A673 (cell line): ENCODE data around the gene CGB2. TPM values are rescaled to one million over a fixed set of nuclear protein-coding genes. Genes with fewer than 3 reads are reported as not detected.
"Not testable (repeated sequence)": the region's sequence is repeated elsewhere in the genome, so short reads cannot be mapped to it uniquely, and the experiment has no call there.

Experiments
- BruUV-seq: library from RNA; stranded (reverse); fragments of 400-500 nt; replicated peaks from 2 replicates; lab custom pipeline; 2021; lab: Mats Ljungman, UMichigan
- CTCF ChIA-PET: fragments of 300-600 bp; sonication (Branson Sonifier 250); formaldehyde crosslinking; loops from one replicate; lab custom pipeline; 2022; ENCODE audit warnings: antibody characterized with exemption; lab: Charles Lee
- POLR2A ChIA-PET: fragments of 300-600 bp; sonication (Branson Sonifier 250); formaldehyde crosslinking; loops from one replicate; lab custom pipeline; 2022; ENCODE audit warnings: antibody characterized with exemption; ENCODE audit not compliant: low non-redundant PET; lab: Charles Lee
- DNase-seq: peaks from one replicate; pipeline ENCODE4 v3.0.0-alpha.2; 2015; ENCODE audit warnings: low spot score
- H3K27ac ChIP-seq: fragments of 200-600 bp; sonication (generic); 2 replicates; pipeline ENCODE4 v1.5.1; 2016; ENCODE audit warnings: mixed run types, low read depth, mild to moderate bottlenecking, mixed read lengths, antibody characterized with exemption, low read length; ENCODE audit not compliant: poor library complexity, severe bottlenecking
- H3K27me3 ChIP-seq: fragments of 200-600 bp; sonication (generic); replicated peaks from 2 replicates; pipeline ENCODE4 v1.6.1; 2017; ENCODE audit warnings: mixed run types, low read depth, mild to moderate bottlenecking, mixed read lengths, antibody characterized with exemption, low read length; ENCODE audit not compliant: insufficient read depth, poor library complexity
- H3K36me3 ChIP-seq: fragments of 200-600 bp; sonication (generic); 2 replicates; pipeline ENCODE4 v1.6.1; 2016; ENCODE audit warnings: mixed run types, mild to moderate bottlenecking, mixed read lengths, antibody characterized with exemption, low read length; ENCODE audit not compliant: insufficient read depth, poor library complexity, severe bottlenecking
- H3K4me1 ChIP-seq: fragments of 200-600 bp; sonication (generic); 2 replicates; pipeline ENCODE4 v1.6.1; 2017; ENCODE audit warnings: mixed run types, mild to moderate bottlenecking, mixed read lengths, antibody characterized with exemption, low read length; ENCODE audit not compliant: insufficient read depth, poor library complexity, severe bottlenecking
- H3K4me3 ChIP-seq: fragments of 200-600 bp; sonication (generic); 2 replicates; pipeline ENCODE4 v1.5.1; 2016; ENCODE audit warnings: low read depth, mixed run types, mild to moderate bottlenecking, mixed read lengths, low read length; ENCODE audit not compliant: poor library complexity, severe bottlenecking
- H3K9me3 ChIP-seq: fragments of 200-600 bp; sonication (generic); 2 replicates; pipeline ENCODE4 v1.6.1; 2016; ENCODE audit warnings: mixed run types, low read depth, mild to moderate bottlenecking, mixed read lengths, antibody characterized with exemption, low read length; ENCODE audit not compliant: poor library complexity, severe bottlenecking
- CTCF ChIP-seq: fragments of 300-800, 200-600 bp; sonication (generic); conservative IDR thresholded peaks from 2 replicates; pipeline ENCODE4 v1.5.1; 2017; ENCODE audit warnings: low read depth, mild to moderate bottlenecking, antibody characterized with exemption, low read length, moderate library complexity, mixed read lengths
- EZH2 ChIP-seq: fragments of 200-600 bp; sonication (generic); IDR thresholded peaks from 2 replicates; pipeline ENCODE4 v1.6.1; 2017; ENCODE audit warnings: borderline replicate concordance, low read depth, mild to moderate bottlenecking, mixed read lengths, antibody characterized with exemption, low read length; ENCODE audit not compliant: poor library complexity, severe bottlenecking
- intact Hi-C: fragments of 100-400 bp; cut with micrococcal nuclease; formaldehyde crosslinking; loops from one replicate; pipeline ENCODE4 v1.10.0; 2022; ENCODE audit not compliant: unreplicated experiment
- total RNA-seq: library from RNA; stranded (reverse); gene quantifications from 2 replicates; pipeline ENCODE4 v1.2.3, GENCODE V29; 2021

CGB2 gene
- total RNA-seq, 1 experiment from 2014 or later: not detected

- DNase-seq: peak; percentile 70
- Histone ChIP-seq H3K27ac (no peak overlapping the region), H3K27me3 (peaks cover 24% of the 10 kb centered on the region), H3K4me3 (no peak overlapping the region), H3K4me1 (peaks cover 5% of the 10 kb centered on the region), H3K9me3 (no peaks in the 10 kb centered on the region), H3K36me3 (no peaks in the 10 kb centered on the region)
- ChIA-PET CTCF (interaction anchor here (0.5 to 1.3 kb wide), 4 partner anchors 24 to 454 kb away, joined by 3 to 6 read pairs (median 4); partner anchors contain the start of gene RCN3), POLR2A (interaction anchor here (0.6 kb wide), 1 partner anchor 75 kb away, joined by 3 read pairs; no protein-coding TSS in a partner anchor)
- no TSS peak for BruUV-seq
- intact Hi-C loops: no loop called here
- TF ChIP-seq CTCF: peak; percentile 53
- no peak for TF ChIP-seq EZH2
These were observed 42.1 kb downstream of the CGB2 start for GRCh38 chr19:49073514-49074378.

- H3K4me1 ChIP-seq, H3K36me3 ChIP-seq, H3K9me3 ChIP-seq, POLR2A ChIA-PET, intact Hi-C loops, BruUV-seq, H3K27ac ChIP-seq, H3K4me3 ChIP-seq: not testable (repeated sequence)
- TF ChIP-seq CTCF: peak; percentile 56
- CTCF ChIA-PET: interaction anchor here (1.1 to 1.3 kb wide), 3 partner anchors 23 to 150 kb away, joined by 3 to 4 read pairs (median 4); no protein-coding TSS in a partner anchor
- DNase-seq: peak; percentile 49
- H3K27me3 ChIP-seq: peaks cover 24% of the 10 kb centered on the region
These were observed 43.2 kb downstream of the CGB2 start for GRCh38 chr19:49074869-49075268.

GRCh38 chr19:49080392-49080791 is 48.7 kb downstream of the CGB2 start:
- DNase-seq: no peak
- ChIA-PET CTCF (no interaction called here), POLR2A (no interaction called here)
- intact Hi-C loops: no loop called here
- TF ChIP-seq EZH2 (no peak), CTCF (no peak)
- Histone ChIP-seq H3K36me3 (no peaks in the 10 kb centered on the region), H3K9me3 (no peaks in the 10 kb centered on the region), H3K4me3 (no peak overlapping the region), H3K4me1 (peaks cover 5% of the 10 kb centered on the region), H3K27me3 (no peaks in the 10 kb centered on the region), H3K27ac (no peak overlapping the region)
- no TSS peak for BruUV-seq
